Large intestine (tissue), 3 donors: ENCODE data around the gene PDZRN3. TPM values are rescaled to one million over a fixed set of nuclear protein-coding genes. Genes with fewer than 3 reads are reported as not detected.

Experiments
- DNase-seq, 2 donors: peaks; one replicate each; pipeline versions ENCODE4 v3.0.0 to v3.0.0-alpha.2; 2013
- H3K27ac ChIP-seq: one replicate; pipeline ENCODE4 v1.5.1; 2013; ENCODE audit warnings: low read length
- H3K27me3 ChIP-seq: 2 replicates; pipeline ENCODE4 v1.6.1; 2013; ENCODE audit warnings: low read length; ENCODE audit not compliant: control insufficient read depth, insufficient read depth
- H3K36me3 ChIP-seq: 2 replicates; pipeline ENCODE4 v1.6.1; 2013; ENCODE audit warnings: low read length; ENCODE audit not compliant: control insufficient read depth, insufficient read depth
- H3K4me1 ChIP-seq: one replicate; pipeline ENCODE4 v1.6.1; 2013; ENCODE audit warnings: low read length; ENCODE audit not compliant: control insufficient read depth, insufficient read depth
- H3K4me3 ChIP-seq: one replicate; pipeline ENCODE4 v1.5.1; 2013; ENCODE audit warnings: low read length
- H3K9me3 ChIP-seq: one replicate; pipeline ENCODE4 v1.6.1; 2013; ENCODE audit warnings: mild to moderate bottlenecking, low read depth, low read length, moderate library complexity; ENCODE audit not compliant: control insufficient read depth
- WGBS: methylation state at CpG from one replicate; pipeline ENCODE4 v1.1.5; 2013; ENCODE audit warnings: low lambda C conversion rate; ENCODE audit not compliant: insufficient coverage; 5-methylcytosine and 5-hydroxymethylcytosine counted together
- polyA plus RNA-seq: library from polyadenylated mRNA; unstranded; fragments of 120-200 nt; gene quantifications from one replicate; pipeline ENCODE4 v1.2.1, GENCODE V29; 2013

Gene PDZRN3
- polyA plus RNA-seq, 1 donor, result 40.7 TPM

- Histone ChIP-seq H3K9me3 (peaks cover 14% of the 10 kb centered on the region), H3K27ac (no peak overlapping the region), H3K4me3 (no peak overlapping the region), H3K36me3 (peaks cover 66% of the 10 kb centered on the region), H3K4me1 (no peaks in the 10 kb centered on the region), H3K27me3 (no peaks in the 10 kb centered on the region)
- DNase-seq, result no peak
- 100% methylated on average over 2 of the region's 66 CpGs for WGBS
Measured at GRCh38 chr3:73384091-73384906, 240.4 kb downstream of the PDZRN3 start.

- no peak for DNase-seq
- Histone ChIP-seq H3K4me3 (no peak overlapping the region), H3K9me3 (peaks cover 14% of the 10 kb centered on the region), H3K36me3 (peaks cover 59% of the 10 kb centered on the region), H3K27me3 (no peaks in the 10 kb centered on the region), H3K4me1 (no peaks in the 10 kb centered on the region), H3K27ac (no peak overlapping the region)
- 94% methylated on average over 2 of the region's 47 CpGs for WGBS
Measured at GRCh38 chr3:73383470-73384049, 241.2 kb downstream of the PDZRN3 start.

GRCh38 chr3:73381551-73381950 lies 243.2 kb downstream of the PDZRN3 start:
- no peak for DNase-seq
- Histone ChIP-seq H3K27me3 (no peaks in the 10 kb centered on the region), H3K4me1 (no peaks in the 10 kb centered on the region), H3K4me3 (no peak overlapping the region), H3K36me3 (peaks cover 40% of the 10 kb centered on the region), H3K27ac (no peak overlapping the region), H3K9me3 (peaks cover 14% of the 10 kb centered on the region)
- WGBS, result 60% methylated on average over 2 of the region's 2 CpGs

- H3K4me3 ChIP-seq, result no peak overlapping the region
- no peaks in the 10 kb centered on the region for H3K27me3 ChIP-seq
- peak in 1 of 2 donors; percentile 23 for DNase-seq
- no peaks in the 10 kb centered on the region for H3K4me1 ChIP-seq
- H3K9me3 ChIP-seq, result peaks cover 14% of the 10 kb centered on the region
- H3K36me3 ChIP-seq, result peaks cover 35% of the 10 kb centered on the region
- no peak overlapping the region for H3K27ac ChIP-seq
- WGBS, result 50% methylated on average over 1 of the region's 15 CpGs
Measured at GRCh38 chr3:73380735-73381532, 243.8 kb downstream of the PDZRN3 start.

GRCh38 chr3:73379465-73379864 lies 245.3 kb downstream of the PDZRN3 start:
- H3K4me3 ChIP-seq, result no peak overlapping the region
- no peaks in the 10 kb centered on the region for H3K27me3 ChIP-seq
- 50% methylated on average over 1 of the region's 2 CpGs for WGBS
- peaks cover 11% of the 10 kb centered on the region for H3K9me3 ChIP-seq
- H3K4me1 ChIP-seq, result no peaks in the 10 kb centered on the region
- DNase-seq, result no peak
- H3K36me3 ChIP-seq, result peaks cover 21% of the 10 kb centered on the region
- H3K27ac ChIP-seq, result no peak overlapping the region

- 100% methylated on average over 1 of the region's 2 CpGs for WGBS
- H3K27ac ChIP-seq, result no peak overlapping the region
- no peak for DNase-seq
- H3K4me1 ChIP-seq, result no peaks in the 10 kb centered on the region
- no peak overlapping the region for H3K4me3 ChIP-seq
- H3K36me3 ChIP-seq, result peaks cover 8% of the 10 kb centered on the region
- no peaks in the 10 kb centered on the region for H3K9me3 ChIP-seq
- no peaks in the 10 kb centered on the region for H3K27me3 ChIP-seq
Measured at GRCh38 chr3:73378207-73378606, 246.5 kb downstream of the PDZRN3 start.

GRCh38 chr3:73365756-73366397 lies 258.9 kb downstream of the PDZRN3 start:
- WGBS, result 60% methylated on average over 1 of the region's 12 CpGs
- Histone ChIP-seq H3K27me3 (no peaks in the 10 kb centered on the region), H3K4me3 (no peak overlapping the region), H3K36me3 (no peaks in the 10 kb centered on the region), H3K4me1 (no peaks in the 10 kb centered on the region), H3K27ac (no peak overlapping the region), H3K9me3 (peaks cover 3% of the 10 kb centered on the region)
- peak in 1 of 2 donors; percentile 43 for DNase-seq

GRCh38 chr3:73364517-73364916 lies 260.2 kb downstream of the PDZRN3 start:
- no peaks in the 10 kb centered on the region for H3K36me3 ChIP-seq
- H3K27me3 ChIP-seq, result no peaks in the 10 kb centered on the region
- no peak for DNase-seq
- WGBS, result no CpG with 5 or more reads among the region's 1 CpG
- H3K4me1 ChIP-seq, result no peaks in the 10 kb centered on the region
- H3K4me3 ChIP-seq, result no peak overlapping the region
- H3K27ac ChIP-seq, result no peak overlapping the region
- H3K9me3 ChIP-seq, result peaks cover 3% of the 10 kb centered on the region

- 100% methylated on average over 1 of the region's 3 CpGs for WGBS
- H3K4me3 ChIP-seq, result no peak overlapping the region
- no peaks in the 10 kb centered on the region for H3K27me3 ChIP-seq
- no peak for DNase-seq
- H3K27ac ChIP-seq, result no peak overlapping the region
- H3K4me1 ChIP-seq, result no peaks in the 10 kb centered on the region
- no peaks in the 10 kb centered on the region for H3K36me3 ChIP-seq
- H3K9me3 ChIP-seq, result peaks cover 3% of the 10 kb centered on the region
Measured at GRCh38 chr3:73363093-73363492, 261.6 kb downstream of the PDZRN3 start.

GRCh38 chr3:73361591-73361990 lies 263.1 kb downstream of the PDZRN3 start:
- Histone ChIP-seq H3K27me3 (no peaks in the 10 kb centered on the region), H3K36me3 (no peaks in the 10 kb centered on the region)
- WGBS, result no CpG with 5 or more reads among the region's 3 CpGs

More at GRCh38 chr3:73361591-73361990, 263.1 kb downstream of the PDZRN3 start:
- Histone ChIP-seq H3K4me3 (no peak overlapping the region), H3K9me3 (peaks cover 3% of the 10 kb centered on the region), H3K4me1 (no peaks in the 10 kb centered on the region), H3K27ac (no peak overlapping the region)
- DNase-seq, result peak in 1 of 2 donors; percentile 39
